Sigmoid colon (tissue), 4 donors: Measurements from ENCODE around the gene SDF2.

Experiments
- EP300 ChIP-seq, 4 donors: sonication (generic); formaldehyde crosslinking; IDR thresholded peaks; one replicate each; pipeline ENCODE4 v1.6.1; 2017; ENCODE audit warnings: antibody characterized with exemption in 4 of 4
- POLR2A ChIP-seq, 2 donors: fragments of 450-650 bp; IDR thresholded peaks; one replicate each; pipeline ENCODE4 v1.6.1; 2016; ENCODE audit warnings: antibody characterized with exemption in 2 of 2, mild to moderate bottlenecking in 2 of 2, moderate library complexity in 2 of 2
- POLR2AphosphoS5 ChIP-seq, 4 donors: sonication (generic); formaldehyde crosslinking; IDR thresholded peaks; one replicate each; pipeline ENCODE4 v1.6.1; 2017; ENCODE audit warnings: antibody characterized with exemption in 4 of 4
- TF ChIP-seq, protein P1 (sequence below), 4 experiments: fragments of 450-650 bp in 3 of 4; fragments of 200-600 bp in 1 of 4; IDR thresholded peaks; one replicate each; pipeline ENCODE4 v1.5.1; 2016 to 2019; ENCODE audit warnings: antibody characterized with exemption in 4 of 4, mild to moderate bottlenecking in 3 of 4, moderate library complexity in 2 of 4

DNA sequence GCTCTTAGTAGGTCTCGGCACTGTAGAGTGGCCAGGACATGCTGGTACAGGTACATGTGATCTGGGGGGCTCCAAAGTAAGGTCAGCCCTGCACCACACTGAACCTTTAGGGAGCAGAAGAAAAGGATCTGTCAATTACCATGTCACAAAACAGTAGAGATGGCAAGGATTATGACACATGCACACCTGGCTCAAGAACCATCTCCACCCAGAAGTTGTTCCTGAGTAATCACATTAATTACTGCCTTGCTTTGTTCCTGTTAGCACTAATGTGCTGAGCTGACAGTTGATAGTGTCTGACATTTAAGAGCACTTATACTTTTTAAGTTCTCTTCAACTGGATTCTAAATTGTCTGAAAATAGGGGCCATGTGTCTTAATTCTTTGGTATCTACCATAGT lies 26.2 kb downstream of the SDF2 start:
- TF ChIP-seq, protein P1, sequence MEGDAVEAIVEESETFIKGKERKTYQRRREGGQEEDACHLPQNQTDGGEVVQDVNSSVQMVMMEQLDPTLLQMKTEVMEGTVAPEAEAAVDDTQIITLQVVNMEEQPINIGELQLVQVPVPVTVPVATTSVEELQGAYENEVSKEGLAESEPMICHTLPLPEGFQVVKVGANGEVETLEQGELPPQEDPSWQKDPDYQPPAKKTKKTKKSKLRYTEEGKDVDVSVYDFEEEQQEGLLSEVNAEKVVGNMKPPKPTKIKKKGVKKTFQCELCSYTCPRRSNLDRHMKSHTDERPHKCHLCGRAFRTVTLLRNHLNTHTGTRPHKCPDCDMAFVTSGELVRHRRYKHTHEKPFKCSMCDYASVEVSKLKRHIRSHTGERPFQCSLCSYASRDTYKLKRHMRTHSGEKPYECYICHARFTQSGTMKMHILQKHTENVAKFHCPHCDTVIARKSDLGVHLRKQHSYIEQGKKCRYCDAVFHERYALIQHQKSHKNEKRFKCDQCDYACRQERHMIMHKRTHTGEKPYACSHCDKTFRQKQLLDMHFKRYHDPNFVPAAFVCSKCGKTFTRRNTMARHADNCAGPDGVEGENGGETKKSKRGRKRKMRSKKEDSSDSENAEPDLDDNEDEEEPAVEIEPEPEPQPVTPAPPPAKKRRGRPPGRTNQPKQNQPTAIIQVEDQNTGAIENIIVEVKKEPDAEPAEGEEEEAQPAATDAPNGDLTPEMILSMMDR (IDR thresholded peaks at IDR 0.05) = no peak
- TF ChIP-seq POLR2A (IDR thresholded peaks at IDR 0.05) (no peak), EP300 (IDR thresholded peaks at IDR 0.05) (no peak), POLR2AphosphoS5 (IDR thresholded peaks at IDR 0.05) (no peak)
